ENCODE data around the gene GNAI3.
"Not testable (repeated sequence)": the region's sequence is repeated elsewhere in the genome, so short reads cannot be mapped to it uniquely, and the experiment has no call there.

The GNAI3 gene

GRCh38 chr1:109657395-109657794 lies 109.0 kb downstream of the GNAI3 start:
- in situ Hi-C loops (cut with MboI; ENCODE audit: low sequenced_read_pairs) = no loop called here

DNA sequence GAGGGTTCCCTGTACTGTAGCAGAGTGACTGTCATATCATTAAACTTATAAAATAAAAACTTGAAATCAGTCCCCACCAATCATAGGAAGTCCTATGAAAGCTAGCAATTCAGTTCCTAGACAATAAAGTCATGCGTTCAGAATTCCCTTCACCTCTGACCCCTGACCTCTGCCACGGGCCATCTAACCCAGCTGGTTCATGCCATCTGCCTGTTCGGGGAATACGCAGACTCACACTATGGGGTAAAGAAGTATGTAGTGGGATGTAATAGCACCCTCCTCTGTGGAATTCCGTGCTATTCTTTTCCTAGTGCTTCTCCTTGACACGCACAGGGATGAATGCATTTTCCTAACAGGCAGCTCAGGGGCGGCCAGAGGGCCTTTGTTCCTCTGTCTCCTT lies 109.6 kb downstream of the GNAI3 start:
- in situ Hi-C loops (cut with MboI; ENCODE audit: low sequenced_read_pairs) = no loop called here

DNA sequence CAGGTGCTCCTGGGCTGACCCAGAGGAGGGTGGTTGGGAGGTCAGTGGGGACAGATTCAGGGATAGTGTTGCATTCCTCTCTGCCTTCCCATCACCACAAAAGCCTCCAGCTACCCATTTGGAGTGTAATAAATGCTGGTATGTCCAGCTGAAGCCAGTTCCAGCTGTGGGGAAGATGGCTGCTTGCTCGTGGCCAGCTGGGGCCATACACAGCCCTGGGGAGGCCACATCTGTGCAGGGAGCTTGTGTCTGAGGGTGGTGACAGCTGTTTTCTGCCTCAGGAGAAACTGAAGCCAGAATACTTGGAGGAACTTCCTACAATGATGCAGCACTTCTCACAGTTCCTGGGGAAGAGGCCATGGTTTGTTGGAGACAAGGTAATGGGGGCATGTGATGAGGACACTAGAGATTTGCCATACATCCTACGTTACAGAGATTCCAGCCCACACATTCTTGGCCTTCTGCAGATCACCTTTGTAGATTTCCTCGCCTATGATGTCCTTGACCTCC lies 110.2 kb downstream of the GNAI3 start:
- in situ Hi-C loops (cut with MboI; ENCODE audit: low sequenced_read_pairs) = no loop called here

DNA sequence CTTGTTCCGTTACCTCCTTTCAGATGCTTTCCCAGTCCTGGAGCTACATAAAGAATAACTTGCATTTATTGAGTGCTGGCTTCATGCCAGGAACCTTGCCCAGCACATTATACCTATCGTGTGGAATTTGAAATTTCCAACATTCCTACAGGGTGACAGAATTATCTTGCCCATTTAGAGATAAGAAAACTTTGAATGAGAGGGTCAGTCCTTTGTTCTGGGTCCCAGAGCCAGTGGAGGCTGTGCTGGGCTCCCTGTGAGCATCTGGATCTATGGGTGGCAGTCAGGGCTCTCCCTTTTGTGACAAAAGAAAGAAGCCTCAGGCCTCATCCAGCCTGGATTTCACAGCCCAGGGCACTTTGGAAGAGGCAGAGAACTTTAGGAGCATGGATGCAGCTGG lies 110.7 kb downstream of the GNAI3 start:
- in situ Hi-C loops (cut with MboI; ENCODE audit: low sequenced_read_pairs) = no loop called here

DNA sequence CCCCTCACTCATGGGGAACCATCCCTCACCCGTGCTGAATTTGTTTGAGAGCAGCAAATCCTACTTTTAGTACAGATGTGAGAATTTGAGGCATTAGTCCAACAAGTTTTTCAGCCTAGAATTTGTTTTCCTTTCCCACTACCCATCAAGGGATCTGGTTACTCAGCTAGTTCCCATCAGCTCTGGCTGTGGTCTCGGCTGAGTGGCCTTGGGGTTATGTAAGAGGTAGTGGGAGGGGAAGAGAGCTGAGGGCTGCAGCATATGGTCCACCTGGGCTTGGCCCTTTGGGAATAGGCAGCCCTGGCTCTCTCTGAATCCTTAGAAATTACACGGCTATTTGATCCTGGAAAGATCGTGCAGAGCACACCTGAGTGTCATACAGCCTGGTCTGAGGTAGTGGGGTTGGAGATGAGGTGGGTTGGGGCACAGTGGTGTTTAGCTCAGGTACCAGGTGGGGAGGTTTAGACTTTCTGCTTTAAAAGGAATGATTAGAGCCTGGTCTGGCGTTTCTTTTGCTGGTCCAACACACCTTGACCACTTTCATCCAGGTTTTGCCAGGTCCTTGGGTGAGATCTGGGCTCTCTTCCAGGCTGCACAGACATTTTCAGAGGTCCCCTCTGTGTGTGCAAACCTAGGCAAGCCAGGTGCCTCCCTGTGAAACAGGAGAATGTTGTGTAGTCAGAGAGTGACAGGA lies 111.7 kb downstream of the GNAI3 start:
- in situ Hi-C loops (cut with MboI; ENCODE audit: low sequenced_read_pairs) = no loop called here

- in situ Hi-C loops (cut with MboI; ENCODE audit: low sequenced_read_pairs) = not testable (repeated sequence)
Observed at GRCh38 chr1:109660691-109661026, 112.2 kb downstream of the GNAI3 start.

- in situ Hi-C loops (cut with MboI; ENCODE audit: low sequenced_read_pairs) = no loop called here
Observed at GRCh38 chr1:109661391-109661790, 113.0 kb downstream of the GNAI3 start.

- in situ Hi-C loops (cut with MboI; ENCODE audit: low sequenced_read_pairs) = no loop called here
Observed at GRCh38 chr1:109664671-109665070, 116.3 kb downstream of the GNAI3 start.

- in situ Hi-C loops (cut with MboI; ENCODE audit: low sequenced_read_pairs) = no loop called here
Observed at GRCh38 chr1:109667452-109668122, 119.2 kb downstream of the GNAI3 start, which contains the start of gene GSTM2. GSTM2 (plus strand) TSS chr1:109668057; CDS start chr1:109668116, 59 bp downstream.
